ENCODE data around the gene TNFSF11. TPM values are rescaled to one million over a fixed set of nuclear protein-coding genes. Genes with fewer than 3 reads are reported as not detected.

The TNFSF11 gene
- total RNA-seq, 4 donors from 2014 or later = 0.83 TPM; not detected in 3

DNA sequence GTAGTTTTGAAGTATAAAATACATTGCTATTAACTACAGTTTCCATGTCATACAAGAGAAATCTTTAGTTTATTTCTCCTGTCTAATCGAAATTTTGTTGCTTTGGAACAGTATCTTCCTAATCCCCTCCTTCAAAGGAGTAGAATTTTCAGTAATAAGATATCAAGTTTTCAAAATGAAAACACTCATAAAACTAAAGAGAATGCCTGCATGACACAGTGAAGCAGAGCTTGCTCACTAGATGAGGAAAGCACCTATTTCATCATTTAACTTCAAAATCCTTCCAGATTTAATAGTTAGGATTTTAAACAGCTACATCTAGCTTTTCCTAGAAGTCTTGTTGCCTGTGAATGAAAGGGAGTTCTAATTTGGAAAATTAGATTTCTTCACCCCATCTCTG lies 80.8 kb downstream of the TNFSF11 start:
- Histone ChIP-seq H3K27ac (no peak overlapping the region), H3K4me1 (no peaks in the 10 kb centered on the region), H3K27me3 (peaks cover 0 to 6% (median 0%) of the 10 kb centered on the region in 3 donors), H3K4me3 (no peak overlapping the region), H3K9me3 (no peaks in the 10 kb centered on the region), H3K36me3 (no peaks in the 10 kb centered on the region)
- intact Hi-C loops (cut with DNase I; ENCODE audit: low total_unique reads) = no loop called here
- in situ Hi-C loops (cut with MboI; ENCODE audit: low sequenced_read_pairs in 4 of 4) = no loop called here
- DNase-seq (no peak), ATAC-seq (no peak)
- no peak for TF ChIP-seq CTCF (IDR thresholded peaks at IDR 0.05 in 4 of 5, conservative IDR thresholded peaks at IDR 0.05 in 1 of 5)
- no peak for TF ChIP-seq POLR2A (IDR thresholded peaks at IDR 0.05)

GRCh38 chr13:42656161-42656560 lies 82.2 kb downstream of the TNFSF11 start:
- H3K27me3 ChIP-seq = peaks cover 0 to 6% (median 0%) of the 10 kb centered on the region in 3 donors
- intact Hi-C loops (cut with DNase I; ENCODE audit: low total_unique reads) = no loop called here

GRCh38 chr13:42656958-42657357 lies 83.0 kb downstream of the TNFSF11 start:
- TF ChIP-seq POLR2A (IDR thresholded peaks at IDR 0.05) (no peak), CTCF (IDR thresholded peaks at IDR 0.05 in 4 of 5, conservative IDR thresholded peaks at IDR 0.05 in 1 of 5) (no peak)
- intact Hi-C loops (cut with DNase I; ENCODE audit: low total_unique reads) = no loop called here

More at GRCh38 chr13:42656161-42656560, 82.2 kb downstream of the TNFSF11 start:
- peaks cover 0 to 3% of the 10 kb centered on the region in 2 donors for H3K4me1 ChIP-seq
- DNase-seq = no peak
- no peaks in the 10 kb centered on the region for H3K36me3 ChIP-seq
- no peak overlapping the region for H3K27ac ChIP-seq
- H3K4me3 ChIP-seq = no peak overlapping the region
- no peaks in the 10 kb centered on the region for H3K9me3 ChIP-seq
- ATAC-seq = no peak
- no peak for TF ChIP-seq CTCF (IDR thresholded peaks at IDR 0.05 in 4 of 5, conservative IDR thresholded peaks at IDR 0.05 in 1 of 5)
- TF ChIP-seq POLR2A (IDR thresholded peaks at IDR 0.05) = no peak
- in situ Hi-C loops (cut with MboI; ENCODE audit: low sequenced_read_pairs in 4 of 4) = no loop called here

More at GRCh38 chr13:42656958-42657357, 83.0 kb downstream of the TNFSF11 start:
- ATAC-seq (no peak), DNase-seq (no peak)
- Histone ChIP-seq H3K9me3 (no peaks in the 10 kb centered on the region), H3K4me1 (peaks cover 0 to 3% of the 10 kb centered on the region in 2 donors), H3K4me3 (no peak overlapping the region), H3K27ac (no peak overlapping the region), H3K27me3 (peaks cover 0 to 6% (median 0%) of the 10 kb centered on the region in 3 donors), H3K36me3 (no peaks in the 10 kb centered on the region)
- in situ Hi-C loops (cut with MboI; ENCODE audit: low sequenced_read_pairs in 4 of 4) = no loop called here

Other genes with a start within 250 kb of the TNFSF11 start
- gene FAM216B, start 207.4 kb downstream of the TNFSF11 start, total RNA-seq = not detected